Superior temporal gyrus (tissue), 1 donor: Measurements from ENCODE around the gene SPRED2.

Experiments
- DNase-seq: peaks from one replicate; pipeline ENCODE4 v3.0.0-alpha.2; 2016; ENCODE audit errors: extremely low spot score

SPRED2 gene

DNA sequence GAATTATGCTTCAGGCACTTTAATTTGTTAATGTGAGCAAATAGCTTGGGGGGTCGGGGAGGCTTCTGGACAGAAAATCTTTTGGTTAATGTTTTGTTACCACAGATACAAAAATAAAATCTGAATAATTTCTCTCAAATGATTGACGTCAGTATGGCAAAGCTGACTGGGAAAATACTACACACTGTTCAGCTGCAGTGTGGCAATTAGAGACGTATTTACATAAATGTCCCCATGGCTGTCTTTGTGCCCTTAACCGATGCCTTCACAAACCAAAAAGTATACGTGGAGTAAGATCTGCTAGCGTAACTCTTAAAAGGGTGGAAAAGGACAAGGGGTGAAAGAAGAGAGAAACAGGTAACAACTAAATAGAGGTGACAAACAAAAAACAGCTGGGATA lies 121.3 kb downstream of the SPRED2 start:
- DNase-seq: no peak

DNA sequence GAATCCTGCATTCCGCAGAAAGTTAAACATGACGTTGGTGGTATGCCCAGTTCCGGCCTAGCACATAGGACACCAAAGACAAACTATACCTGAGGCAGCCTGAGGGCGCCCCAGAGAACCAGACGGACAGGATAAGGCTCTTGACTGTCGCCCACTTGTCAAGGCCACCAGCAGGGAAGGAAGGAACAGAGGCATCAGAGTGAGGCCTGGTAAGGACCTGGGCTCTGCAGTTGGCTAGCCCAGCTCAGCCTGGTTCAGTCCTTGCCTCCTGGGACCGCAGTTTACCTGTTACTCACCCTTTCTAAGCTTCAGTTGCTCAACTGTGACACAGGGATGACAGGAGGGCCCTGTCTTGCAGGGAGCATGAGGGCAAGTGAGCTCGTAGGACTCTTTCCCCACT lies 122.7 kb downstream of the SPRED2 start:
- no peak for DNase-seq

DNA sequence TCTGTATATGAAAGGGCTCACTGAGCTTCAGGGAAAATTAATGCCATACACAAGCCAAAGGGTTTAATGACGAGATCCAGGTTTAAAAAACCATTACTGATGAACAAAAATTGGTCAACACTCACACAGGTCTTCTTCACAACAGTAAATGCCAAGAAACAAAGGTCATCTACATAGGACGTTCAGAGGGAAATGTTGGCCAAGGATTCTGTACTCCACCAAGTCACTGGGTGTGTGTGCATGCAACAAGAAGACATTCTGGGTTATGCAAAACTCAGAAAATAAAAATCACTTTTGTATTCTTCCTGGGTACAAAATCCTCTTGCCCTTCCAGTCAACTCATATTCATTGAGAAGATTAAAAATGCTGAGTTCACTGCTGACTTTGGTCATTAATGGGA lies 126.5 kb downstream of the SPRED2 start:
- no peak for DNase-seq

DNA sequence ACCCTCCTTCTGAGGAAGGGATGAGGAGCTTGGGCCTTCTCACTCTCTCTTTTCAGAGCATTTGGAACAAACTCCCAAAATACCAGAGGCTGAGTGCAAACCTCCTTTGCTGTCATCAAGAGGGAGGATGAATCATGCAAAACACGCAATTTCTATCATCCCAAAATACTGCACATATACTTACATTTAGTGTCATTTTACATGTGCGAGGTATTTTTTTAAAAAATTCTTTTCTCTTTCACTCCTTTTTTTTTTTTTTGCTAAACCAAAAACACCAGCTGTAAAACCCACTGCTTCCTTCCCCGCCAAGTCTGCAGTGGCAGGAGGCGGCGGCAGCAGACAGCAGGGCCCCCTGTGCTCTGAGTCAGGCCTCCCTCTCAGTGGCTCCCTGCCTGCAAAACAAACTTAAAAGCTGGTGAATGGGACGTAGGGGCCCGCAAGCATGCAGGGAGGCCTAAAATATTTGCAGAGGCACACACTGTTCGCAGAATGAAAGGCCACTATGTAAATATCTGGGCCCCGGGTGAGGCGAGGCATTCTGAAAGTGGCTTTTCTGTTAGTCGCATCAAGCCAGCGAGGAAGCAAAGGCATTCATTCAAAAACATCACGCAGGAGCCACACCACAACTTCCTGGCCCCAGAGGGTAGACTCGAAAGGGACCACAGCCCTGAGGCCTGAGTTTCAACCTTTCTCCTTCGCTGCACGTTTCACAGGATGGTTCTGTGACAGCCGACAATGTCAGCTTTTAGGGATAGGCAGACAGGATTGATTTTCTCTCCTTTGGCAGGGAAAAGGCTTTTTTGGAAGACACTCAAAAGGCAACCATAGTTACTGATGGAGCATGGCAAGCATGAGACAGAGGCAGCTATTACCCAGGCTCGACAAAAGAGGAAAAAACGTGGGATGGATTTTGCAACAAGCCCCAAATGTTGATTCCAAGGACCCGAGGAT lies 131.4 kb downstream of the SPRED2 start:
- peak; percentile 77 for DNase-seq

DNA sequence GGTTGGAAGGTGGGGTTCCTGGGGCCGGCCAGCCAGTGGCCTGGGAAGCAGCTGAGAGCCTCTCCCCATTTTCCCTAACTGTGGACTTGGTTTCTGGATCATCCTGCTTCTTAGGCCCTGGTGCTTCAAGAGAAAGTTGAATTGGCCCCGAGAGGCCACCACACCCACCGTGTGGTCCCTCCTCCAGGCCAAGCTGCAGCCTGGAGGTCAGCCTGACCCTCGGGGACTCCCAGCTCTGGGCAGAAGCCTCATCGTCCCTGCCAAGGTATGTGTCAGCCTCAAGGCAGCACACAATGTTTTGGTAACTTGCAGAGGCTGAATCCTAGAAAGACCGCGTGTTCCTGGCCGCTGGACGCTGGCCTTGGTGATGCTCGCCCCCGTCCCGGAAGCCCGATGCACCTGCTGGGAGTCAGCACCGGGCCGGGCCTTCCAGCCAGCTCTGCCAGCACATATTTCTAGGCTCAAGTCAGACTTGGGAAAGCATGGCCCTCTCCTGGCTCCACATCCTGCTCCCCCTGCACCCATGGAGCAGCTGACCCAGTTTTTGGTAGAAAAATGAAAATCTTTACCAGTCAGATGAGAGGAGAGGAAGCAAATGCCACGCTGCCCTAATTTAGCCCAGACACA lies 132.2 kb downstream of the SPRED2 start:
- DNase-seq: no peak

DNA sequence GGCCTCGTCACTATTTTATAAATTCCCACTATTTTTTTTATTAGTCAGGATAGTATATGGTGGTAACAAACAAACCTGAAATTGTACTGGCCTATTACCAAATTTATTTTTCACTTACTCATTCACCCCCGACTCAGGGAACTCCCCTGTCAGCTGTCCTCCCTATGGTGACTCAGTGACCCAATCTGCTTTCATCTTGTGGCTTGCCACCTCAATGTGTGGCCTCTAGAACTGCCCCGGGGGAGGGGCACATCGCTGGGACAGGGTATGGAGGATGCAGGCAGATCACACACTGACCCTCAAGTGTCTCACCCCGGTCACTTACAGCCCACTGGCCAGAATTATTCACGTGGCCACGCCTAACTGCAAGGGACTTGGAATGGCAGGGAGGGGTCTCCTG lies 133.2 kb downstream of the SPRED2 start:
- DNase-seq: no peak

DNA sequence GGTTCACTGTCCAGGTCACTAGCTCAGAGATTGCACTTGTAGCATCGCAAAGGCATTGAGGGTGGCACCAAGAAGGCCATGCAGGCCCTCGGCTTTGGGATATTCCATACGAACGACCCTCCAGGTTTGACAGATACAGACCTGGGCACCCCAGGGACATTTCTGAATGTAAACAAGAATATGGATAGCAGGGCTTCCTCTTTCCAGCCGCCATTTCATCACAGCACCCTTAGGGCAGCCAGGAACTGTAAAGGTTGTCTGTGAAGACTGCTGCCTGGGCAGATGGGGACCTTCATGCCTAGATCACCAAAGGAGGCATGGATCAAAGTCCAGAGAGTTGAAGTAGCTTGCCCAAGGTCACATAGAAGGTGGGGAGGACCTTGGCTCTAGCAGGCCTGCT lies 134.3 kb downstream of the SPRED2 start:
- no peak for DNase-seq

DNA sequence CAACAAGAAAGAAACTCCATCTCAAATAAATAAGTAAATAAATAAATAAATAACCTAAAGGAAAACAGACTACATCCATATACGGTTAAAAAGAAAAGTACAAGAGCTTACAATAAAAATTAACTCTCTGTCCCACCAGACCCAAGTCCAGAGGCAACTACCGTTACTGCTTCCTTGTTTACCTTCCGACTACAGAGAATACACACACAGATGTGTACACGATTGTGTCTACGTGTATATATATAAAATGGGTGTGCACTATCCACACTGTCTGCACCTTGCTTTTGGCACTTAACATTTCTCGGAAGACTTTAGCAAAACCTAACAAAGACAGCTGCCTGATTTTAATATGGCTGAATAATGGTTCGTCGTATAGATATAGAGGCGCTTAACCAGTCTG lies 134.9 kb downstream of the SPRED2 start:
- DNase-seq: no peak

DNA sequence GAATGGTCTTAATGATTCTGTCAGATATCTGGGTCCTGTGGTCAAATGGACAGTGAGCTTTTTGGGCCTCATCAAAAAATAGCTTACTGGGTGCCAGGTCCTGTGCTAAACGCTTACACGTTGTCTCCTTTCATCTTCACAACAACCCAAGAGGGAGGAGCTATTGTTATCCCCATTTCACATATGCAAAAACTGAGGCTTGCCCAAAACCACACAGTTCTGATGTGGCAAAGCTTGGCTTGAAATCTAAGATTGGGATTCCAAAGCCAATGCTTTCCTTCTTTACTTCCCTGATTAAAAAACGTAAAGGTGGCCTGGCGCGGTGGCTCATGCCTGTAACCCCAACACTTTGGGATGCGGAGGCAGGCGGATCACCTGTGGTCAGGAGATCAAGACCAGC lies 135.4 kb downstream of the SPRED2 start:
- no peak for DNase-seq

DNA sequence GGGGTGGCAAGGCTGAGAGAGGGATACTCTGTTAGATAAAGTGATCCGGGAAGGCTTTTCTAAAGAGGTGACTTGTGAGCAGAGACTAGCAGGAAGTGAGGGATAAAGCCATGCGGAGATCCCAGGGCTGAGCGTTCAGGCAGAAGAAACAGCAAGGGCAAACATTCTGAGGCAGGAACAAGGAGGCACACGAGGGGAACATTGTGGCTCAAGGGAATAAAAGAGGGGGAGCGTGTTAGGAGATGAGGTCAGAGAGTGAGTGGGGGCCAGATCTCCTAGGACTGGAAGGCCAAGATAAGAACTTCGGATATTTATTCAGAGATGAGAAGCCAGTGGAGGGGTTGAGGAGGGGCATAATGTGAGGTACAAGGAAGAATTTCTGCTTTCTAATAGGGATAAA lies 137.7 kb downstream of the SPRED2 start:
- DNase-seq: no peak

DNA sequence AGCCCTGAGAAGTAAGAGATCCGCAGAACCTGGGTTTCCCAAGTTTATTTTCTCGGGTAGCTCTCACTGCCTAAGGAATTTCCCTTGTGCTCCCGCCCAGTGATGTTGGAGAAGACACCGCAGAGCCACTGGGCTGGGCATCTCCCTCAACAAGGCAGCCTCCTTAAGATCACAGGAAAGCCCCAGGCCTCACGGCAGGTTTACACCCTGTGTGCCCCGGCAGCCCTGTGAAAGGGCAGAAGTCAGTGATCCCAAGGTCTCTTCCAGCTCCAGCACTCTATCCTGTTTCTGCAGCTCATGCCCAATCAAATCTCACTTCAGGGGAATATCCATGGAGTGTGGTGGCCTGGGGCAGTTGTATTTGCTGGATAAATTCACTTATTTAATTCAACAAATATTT lies 138.3 kb downstream of the SPRED2 start:
- DNase-seq: no peak

DNA sequence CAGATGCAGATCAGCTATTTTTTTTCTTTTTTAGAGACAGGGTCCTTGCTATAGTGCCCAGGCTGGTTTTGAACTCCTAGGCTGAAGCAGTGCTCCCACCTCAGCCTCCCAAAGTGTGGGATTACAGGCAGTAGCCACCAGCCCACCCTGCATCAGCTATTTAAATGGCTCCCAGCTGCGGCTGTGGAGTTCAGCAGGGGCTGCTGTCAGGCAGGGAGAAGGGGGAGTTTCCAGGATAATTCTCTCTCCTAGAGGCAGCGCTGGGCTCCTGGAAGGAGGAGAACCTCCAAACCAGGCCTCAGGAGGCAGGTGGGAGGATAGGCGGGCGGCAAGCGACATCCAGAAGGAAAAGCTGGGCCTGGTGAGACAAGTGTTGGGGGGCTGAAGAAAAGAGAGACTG lies 139.0 kb downstream of the SPRED2 start:
- no peak for DNase-seq

DNA sequence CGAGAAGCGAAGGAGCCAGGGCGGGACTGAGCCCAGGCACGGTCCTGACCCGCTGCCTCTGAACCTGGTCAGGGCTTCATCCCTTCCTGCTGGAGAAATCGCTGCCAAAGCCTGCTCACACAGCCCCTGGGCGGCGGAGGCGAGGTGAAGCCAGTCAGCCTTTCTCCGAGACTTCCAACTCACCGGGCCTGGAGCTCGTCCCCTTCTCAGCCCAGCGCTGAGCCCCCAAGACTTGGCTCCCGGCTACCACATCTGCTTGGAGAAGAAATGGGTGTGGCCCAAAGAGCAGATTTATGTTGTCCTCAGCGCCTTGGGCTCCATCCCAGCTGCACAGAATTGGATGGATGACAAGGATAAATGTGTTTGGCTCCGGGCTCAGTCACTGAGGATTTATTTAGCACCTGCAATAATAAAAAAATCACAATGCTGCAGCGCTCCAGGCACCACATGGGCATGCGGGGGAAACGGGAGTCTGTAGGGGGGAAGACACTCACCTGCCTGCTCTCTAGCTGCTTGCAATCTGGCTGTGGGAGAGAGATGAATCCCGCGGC lies 139.9 kb downstream of the SPRED2 start:
- no peak for DNase-seq

DNA sequence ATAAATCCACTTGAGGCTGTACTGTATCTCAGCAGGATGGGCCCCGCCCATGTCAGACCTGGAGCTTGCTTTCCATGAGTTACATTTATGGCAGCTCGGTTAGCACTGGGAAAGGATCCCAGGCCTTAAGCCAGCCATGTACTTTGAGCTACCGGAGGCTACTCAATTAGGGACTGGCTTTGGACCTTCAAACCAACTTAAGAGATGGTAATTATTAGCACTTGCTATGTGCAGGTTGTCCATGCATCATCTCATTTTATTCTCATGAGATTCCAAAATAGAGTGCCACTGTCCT lies 140.3 kb downstream of the SPRED2 start:
- DNase-seq: no peak

DNA sequence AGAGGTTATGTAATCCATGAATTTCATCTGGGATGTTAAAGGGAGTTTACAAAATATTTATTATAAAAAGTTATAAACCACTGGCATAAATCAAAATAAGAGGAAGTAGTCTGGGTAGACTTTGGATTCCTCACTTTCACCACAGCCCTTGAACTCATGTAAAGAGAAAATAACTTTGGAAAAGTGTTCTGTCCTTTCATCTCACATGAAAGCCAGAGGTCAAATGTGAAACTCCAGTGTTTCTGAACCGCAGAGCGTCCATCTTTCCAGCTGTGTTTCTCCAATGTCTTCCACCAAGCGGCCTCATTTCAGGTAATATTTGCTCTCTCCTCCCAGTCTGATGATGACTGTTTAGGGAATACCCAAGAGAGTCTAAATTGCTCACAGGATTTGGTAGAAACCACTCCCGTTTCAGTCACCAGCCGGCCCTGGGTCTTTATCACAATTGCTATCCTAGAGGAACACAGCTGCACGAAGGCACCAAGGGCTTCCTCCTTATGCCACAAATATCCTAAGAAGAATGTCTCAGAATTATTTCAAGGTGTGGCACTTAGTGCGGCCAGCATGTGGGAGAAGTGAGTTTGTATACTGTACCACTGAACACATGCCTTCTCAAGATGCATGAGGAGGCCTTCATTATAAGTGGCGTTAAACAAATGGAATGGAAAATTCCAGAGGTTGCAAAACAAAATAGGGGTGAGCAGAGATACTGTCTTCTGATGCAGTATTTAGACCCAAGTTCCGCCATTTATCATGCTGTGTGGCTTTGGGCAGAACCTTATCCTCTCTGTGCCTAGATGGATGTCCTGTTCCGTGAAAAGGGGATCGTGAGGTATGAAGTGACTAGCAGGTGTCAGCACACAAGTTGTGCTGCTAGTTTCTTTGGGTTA lies 140.9 kb downstream of the SPRED2 start:
- no peak for DNase-seq

DNA sequence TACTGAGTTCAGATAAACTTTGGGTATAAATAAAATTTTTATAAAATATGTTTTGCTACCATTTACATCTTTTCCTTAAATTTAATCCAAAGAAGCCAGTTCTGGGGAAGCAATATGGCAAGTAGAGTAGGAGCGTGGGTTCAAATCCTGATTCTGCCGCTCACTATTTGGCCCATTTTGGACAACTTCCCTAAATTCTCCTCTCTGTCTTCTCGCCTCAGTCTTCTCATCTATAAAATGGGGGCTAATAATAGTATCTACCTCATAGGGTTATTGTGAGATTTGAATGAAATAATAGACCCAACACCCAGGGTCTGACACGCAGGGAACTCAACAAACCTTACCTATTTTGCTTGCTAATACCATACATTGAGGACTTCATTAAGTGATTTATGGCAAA lies 145.0 kb downstream of the SPRED2 start:
- DNase-seq: no peak

DNA sequence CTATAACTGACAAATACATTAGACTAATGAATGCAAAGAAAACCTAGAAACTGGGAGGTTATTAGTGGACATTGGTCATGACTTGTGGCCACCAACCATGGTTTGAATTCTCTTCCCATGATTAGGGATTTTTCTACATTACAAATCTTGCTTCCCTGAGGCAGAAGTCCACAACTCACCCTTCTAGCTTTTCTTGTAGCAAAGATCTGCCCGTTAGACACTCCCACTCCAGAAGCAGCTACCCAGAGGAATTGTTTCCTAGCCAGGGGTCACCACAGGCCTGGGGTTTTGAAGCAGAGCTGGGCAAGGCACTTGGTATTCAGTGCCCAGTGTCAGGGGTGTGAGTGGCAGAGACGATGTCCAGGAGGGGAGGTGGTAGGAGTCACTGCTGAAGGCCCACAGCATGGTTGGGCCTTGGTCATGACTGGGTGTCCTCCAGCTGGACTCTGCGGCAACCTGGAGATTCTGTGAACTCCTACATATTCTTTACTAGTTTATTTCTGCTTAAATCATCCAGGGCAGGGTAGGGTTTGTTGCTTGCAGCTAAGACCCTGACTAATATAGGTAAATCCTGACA lies 149.8 kb downstream of the SPRED2 start:
- DNase-seq: no peak

DNA sequence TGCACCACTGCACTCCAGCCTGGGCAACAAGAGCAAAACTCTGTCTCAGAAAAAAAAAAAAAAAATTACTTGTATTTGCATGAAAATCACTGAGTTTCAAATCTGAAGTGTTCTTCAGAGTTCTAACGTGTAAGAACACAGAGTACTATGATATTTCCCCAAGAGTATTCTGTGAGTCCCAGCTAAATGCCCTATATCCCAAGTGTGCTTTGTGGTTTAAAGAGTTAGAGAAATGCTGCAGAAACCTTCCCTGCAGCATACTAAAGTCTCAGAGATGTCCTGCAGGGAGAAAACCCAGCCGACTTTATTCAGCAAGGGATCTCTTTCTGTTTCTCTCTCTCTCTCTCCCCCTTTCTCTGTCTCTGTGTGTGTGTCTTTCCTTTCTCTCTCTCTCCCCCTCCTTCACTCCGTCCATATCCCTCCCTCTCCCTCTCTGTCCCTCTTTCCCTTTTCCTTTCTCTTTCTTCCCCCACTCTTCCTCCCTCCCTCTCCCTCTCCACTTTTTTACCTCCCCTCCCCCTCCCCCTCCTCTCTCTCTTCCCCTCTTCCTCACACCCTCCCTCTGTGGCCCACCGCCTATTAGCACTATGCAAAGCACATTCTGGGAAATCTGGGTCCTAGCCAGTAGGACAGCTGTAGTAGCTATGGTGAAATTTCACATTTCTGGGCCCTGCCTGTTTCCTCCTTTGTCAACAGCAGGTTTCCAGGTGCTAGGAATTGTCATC lies 150.6 kb downstream of the SPRED2 start:
- no peak for DNase-seq

DNA sequence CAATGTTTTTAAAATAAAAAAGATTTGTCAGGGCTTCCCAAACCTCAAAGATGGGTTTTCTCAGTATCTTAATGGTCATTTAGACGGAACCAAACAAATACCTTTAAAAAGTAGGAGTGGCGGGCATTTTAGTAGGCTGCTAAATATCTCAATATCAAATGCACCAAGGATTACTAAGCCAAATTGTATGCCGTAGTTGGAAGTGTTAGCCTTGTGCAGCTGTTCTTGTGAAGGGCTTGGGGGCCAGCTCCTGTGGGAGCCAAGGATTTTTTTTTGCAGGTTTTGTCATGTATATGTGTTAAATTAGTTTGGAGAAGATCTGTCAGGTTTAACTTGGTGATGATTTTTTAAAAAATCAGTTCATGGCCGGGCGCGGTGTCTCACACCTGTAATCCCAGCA lies 152.6 kb downstream of the SPRED2 start:
- no peak for DNase-seq

DNA sequence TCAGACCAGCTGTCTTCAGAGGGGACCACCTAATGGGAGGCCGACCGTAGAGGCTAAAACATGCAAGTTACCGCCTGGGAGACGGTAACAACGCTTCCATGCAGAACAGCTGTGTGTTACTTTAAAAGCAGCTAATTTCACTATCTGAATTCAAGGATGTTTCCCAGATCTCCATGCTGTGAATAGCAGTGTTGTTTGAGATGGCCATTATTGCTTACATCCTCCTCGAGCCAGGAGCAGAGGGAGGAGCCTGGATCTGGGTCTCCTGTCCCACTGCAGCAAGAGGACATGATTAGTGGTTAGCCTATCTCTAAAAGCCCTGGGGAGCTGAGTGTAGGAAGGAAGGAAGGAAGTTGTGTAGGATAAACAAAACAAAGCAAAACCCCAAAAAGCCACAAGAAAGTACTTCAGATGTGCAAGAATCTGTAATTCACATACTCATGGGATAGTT lies 153.8 kb downstream of the SPRED2 start:
- no peak for DNase-seq
